ENCODE results near the gene ZCCHC14. TPM values are rescaled to one million over a fixed set of nuclear protein-coding genes. Genes with fewer than 3 reads are reported as not detected.

Gene ZCCHC14
- total and polyA plus RNA-seq, 2 of the 8 experiments (the other 6 are each of a cell fraction or from before 2014, with no cell fraction given): 8.2 to 28.2 TPM

GRCh38 chr16:87506423-87507350 lies 13.9 kb upstream of the ZCCHC14 start:
- ChIA-PET POLR2A (ENCODE audit: partially characterized antibody) (no interaction called here), CTCF (ENCODE audit: partially characterized antibody) (interaction anchor here (1.2 to 1.6 kb wide), 4 partner anchors 10 to 143 kb away, joined by 3 to 4 read pairs (median 4); no protein-coding TSS in a partner anchor)

More at GRCh38 chr16:87506423-87507350, 13.9 kb upstream of the ZCCHC14 start:
- Histone ChIP-seq H3K9ac (replicated peaks in 1 of 4; ENCODE audit: extremely low read depth in 1 of 4, low read depth in 3 of 4, low read length in 3 of 4) (no peak overlapping the region), H4K5ac (ENCODE audit: insufficient read length, low read depth, low read length) (no peak overlapping the region), H3K4me3 (ENCODE audit: extremely low read depth in 1 of 4, insufficient read depth in 2 of 4, low read depth in 3 of 4, low read length in 4 of 4) (no peak overlapping the region), H3K23ac (ENCODE audit: insufficient read length) (no peak overlapping the region), H2AFZ (ENCODE audit: low read length) (no peak overlapping the region), H3K4me2 (ENCODE audit: insufficient read depth in 1 of 2, low read depth in 2 of 2, low read length in 2 of 2) (no peak overlapping the region), H3K27me3 (replicated peaks in 1 of 4; ENCODE audit: control insufficient read depth in 3 of 4, extremely low read depth in 1 of 4, insufficient read depth in 3 of 4, low read length in 3 of 4) (no peaks in the 10 kb centered on the region), H3K36me3 (ENCODE audit: control insufficient read depth in 2 of 4, insufficient read depth in 4 of 4, low read length in 3 of 4) (no peaks in the 10 kb centered on the region; a peak in 1 of 8 replicates), H3K18ac (ENCODE audit: extremely low read depth, low read length) (no peak overlapping the region), H2BK5ac (ENCODE audit: low read depth, low read length) (no peak overlapping the region), H3K79me1 (ENCODE audit: low read depth, low read length) (peaks cover 4% of the 10 kb centered on the region), H2AK5ac (ENCODE audit: low read depth, low read length) (no peak overlapping the region), H3K9me3 (ENCODE audit: insufficient read depth in 2 of 2, low read depth in 1 of 2, low read length in 1 of 2) (peaks cover 0 to 2% of the 10 kb centered on the region in 2 experiments; a peak in 1 of 4 replicates), H3K56ac (replicated peaks; ENCODE audit: insufficient read length, low read depth, low read length) (no peak overlapping the region), H2BK20ac (ENCODE audit: low read length) (no peak overlapping the region), H3K14ac (ENCODE audit: insufficient read length) (no peak overlapping the region), H3K4me1 (replicated peaks in 1 of 4; ENCODE audit: control insufficient read depth in 3 of 4, insufficient read depth in 4 of 4, low read length in 3 of 4) (peaks cover 0 to 3% (median 0%) of the 10 kb centered on the region in 4 experiments; a peak in 1 of 7 replicates), H3K27ac (ENCODE audit: low read depth, low read length) (no peak overlapping the region), H4K8ac (ENCODE audit: extremely low read depth, insufficient read depth, low read length) (no peak overlapping the region), H4K20me1 (replicated peaks in 1 of 2; ENCODE audit: control insufficient read depth in 1 of 2, insufficient read depth in 2 of 2, low read length in 2 of 2) (peaks cover 0 to 11% of the 10 kb centered on the region in 2 experiments), H4K91ac (replicated peaks; ENCODE audit: insufficient read length, low read length) (no peak overlapping the region), H3K4ac (replicated peaks; ENCODE audit: insufficient read length, low read depth, low read length) (no peak overlapping the region), H2BK15ac (ENCODE audit: low read length) (no peak overlapping the region), H2BK12ac (ENCODE audit: low read depth, low read length) (no peak overlapping the region), H3K23me2 (ENCODE audit: low read depth, low read length) (peaks cover 12% of the 10 kb centered on the region), H3K79me2 (ENCODE audit: control insufficient read depth in 1 of 2, insufficient read depth in 2 of 2, low read length in 2 of 2) (no peaks in the 10 kb centered on the region; a peak in 1 of 4 replicates), H2BK120ac (replicated peaks; ENCODE audit: low read depth, low read length) (no peak overlapping the region)
- TF ChIP-seq CBX8 (IDR thresholded peaks at IDR 0.05; ENCODE audit: borderline replicate concordance, low read depth, low read length) (no peak), JUND (IDR thresholded peaks at IDR 0.05; ENCODE audit: low read length) (no peak), ASH2L (IDR thresholded peaks at IDR 0.05; ENCODE audit: low read length) (no peak)
- WGBS, 2 experiments (ENCODE audit: extremely low coverage in 1 of 2, insufficient coverage in 1 of 2, insufficient read length in 1 of 2, insufficient replicate concordance in 2 of 2, low coverage in 1 of 2, low lambda C conversion rate in 2 of 2, missing lambda C conversion rate in 1 of 2): 90% methylated on average over 13 of the region's 13 CpGs; no CpG with 5 or more reads in 1 of the 2 experiments
- FAIRE-seq (no peak), DNase-seq (ENCODE audit: low read depth in 1 of 2, low spot score in 2 of 2) (no peak)
